Measurements from ENCODE around the gene NDUFA7. TPM values are rescaled to one million over a fixed set of nuclear protein-coding genes. Genes with fewer than 3 reads are reported as not detected.

NDUFA7 gene
- total and polyA plus RNA-seq, 2 of the 13 experiments (the other 11 are each of a cell fraction or from before 2014, with no cell fraction given): 64.5 to 71.5 TPM

DNA sequence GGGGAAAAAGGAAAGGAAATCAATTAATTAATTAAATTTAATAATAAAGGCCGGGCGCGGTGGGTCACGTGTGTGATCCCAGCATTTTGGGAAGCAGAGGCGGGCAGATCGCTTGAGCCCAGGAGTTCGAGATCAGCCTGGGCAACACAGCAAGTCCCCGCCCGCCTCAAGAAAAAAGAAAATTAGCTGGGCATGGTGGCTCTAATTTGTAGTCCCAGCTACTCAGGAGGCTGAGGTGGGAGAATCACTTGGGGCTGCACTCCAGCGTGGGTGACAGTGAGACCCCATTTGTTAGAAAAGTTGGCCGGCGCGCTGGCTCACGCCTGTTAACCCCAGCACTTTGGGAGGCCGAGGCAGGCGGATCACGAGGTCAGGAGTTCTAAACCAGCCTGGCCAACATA, 12.3 kb downstream of the NDUFA7 start:
- ChIA-PET CTCF (ENCODE audit: low intra/inter-chr PET ratio, low total read pairs) (no interaction called here), POLR2A (interaction anchor here (5.8 kb wide), 1 partner anchor 11 kb away, joined by 39 read pairs; the partner anchor contains the start of genes NDUFA7 and RPS28)
- no peaks in the 10 kb centered on the region for H3K27me3 ChIP-seq (ENCODE audit: control insufficient read depth in 1 of 2, insufficient read depth in 2 of 2, low read length in 2 of 2)
- TF ChIP-seq BRD4 (CRISPR knock-in tag; IDR thresholded peaks at IDR 0.05): no peak
- TF ChIP-seq ZNF841 (CRISPR knock-in tag; IDR thresholded peaks at IDR 0.05; ENCODE audit: borderline replicate concordance): no peak
- TF ChIP-seq, protein P1, sequence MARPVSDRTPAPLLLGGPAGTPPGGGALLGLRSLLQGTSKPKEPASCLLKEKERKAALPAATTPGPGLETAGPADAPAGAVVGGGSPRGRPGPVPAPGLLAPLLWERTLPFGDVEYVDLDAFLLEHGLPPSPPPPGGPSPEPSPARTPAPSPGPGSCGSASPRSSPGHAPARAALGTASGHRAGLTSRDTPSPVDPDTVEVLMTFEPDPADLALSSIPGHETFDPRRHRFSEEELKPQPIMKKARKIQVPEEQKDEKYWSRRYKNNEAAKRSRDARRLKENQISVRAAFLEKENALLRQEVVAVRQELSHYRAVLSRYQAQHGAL (CRISPR knock-in tag; IDR thresholded peaks at IDR 0.05; ENCODE audit: not compliant biosample characterization): no peak
- TF ChIP-seq ZNF407 (CRISPR knock-in tag; IDR thresholded peaks at IDR 0.05; ENCODE audit: not compliant biosample characterization): no peak
- TF ChIP-seq ZNF547 (CRISPR knock-in tag; IDR thresholded peaks at IDR 0.05): no peak
- TF ChIP-seq, protein P2, sequence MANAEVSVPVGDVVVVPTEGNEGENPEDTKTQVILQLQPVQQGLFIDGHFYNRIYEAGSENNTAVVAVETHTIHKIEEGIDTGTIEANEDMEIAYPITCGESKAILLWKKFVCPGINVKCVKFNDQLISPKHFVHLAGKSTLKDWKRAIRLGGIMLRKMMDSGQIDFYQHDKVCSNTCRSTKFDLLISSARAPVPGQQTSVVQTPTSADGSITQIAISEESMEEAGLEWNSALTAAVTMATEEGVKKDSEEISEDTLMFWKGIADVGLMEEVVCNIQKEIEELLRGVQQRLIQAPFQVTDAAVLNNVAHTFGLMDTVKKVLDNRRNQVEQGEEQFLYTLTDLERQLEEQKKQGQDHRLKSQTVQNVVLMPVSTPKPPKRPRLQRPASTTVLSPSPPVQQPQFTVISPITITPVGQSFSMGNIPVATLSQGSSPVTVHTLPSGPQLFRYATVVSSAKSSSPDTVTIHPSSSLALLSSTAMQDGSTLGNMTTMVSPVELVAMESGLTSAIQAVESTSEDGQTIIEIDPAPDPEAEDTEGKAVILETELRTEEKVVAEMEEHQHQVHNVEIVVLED (CRISPR knock-in tag; IDR thresholded peaks at IDR 0.05; ENCODE audit: borderline replicate concordance): no peak
- no peak for TF ChIP-seq FOXO4 (CRISPR knock-in tag; conservative IDR thresholded peaks at IDR 0.05)
- TF ChIP-seq ZNF513 (CRISPR knock-in tag; conservative IDR thresholded peaks at IDR 0.05): no peak
- TF ChIP-seq YEATS2 (CRISPR knock-in tag; IDR thresholded peaks at IDR 0.05; ENCODE audit: borderline replicate concordance): no peak
- no peak for TF ChIP-seq SATB2 (CRISPR knock-in tag; IDR thresholded peaks at IDR 0.05)
- H3K9ac ChIP-seq (ENCODE audit: insufficient read depth, low read depth, low read length): no peak overlapping the region
- no TSS peak for BruUV-seq (replicated peaks)
- DNase-seq (ENCODE audit: low spot score): no peak
- H3K36me3 ChIP-seq (replicated peaks in 1 of 2; ENCODE audit: control insufficient read depth in 1 of 2, insufficient read depth in 2 of 2, low read length in 2 of 2): peaks cover 13 to 25% of the 10 kb centered on the region in 2 experiments; a peak in 4 of 5 replicates
- peaks cover 17% of the 10 kb centered on the region for H3K79me2 ChIP-seq (ENCODE audit: insufficient read depth, low read length)
- peak overlapping the region; percentile 98; the same call in 1 of the 2 replicates for H3K4me2 ChIP-seq (ENCODE audit: low read depth, low read length)
- ATAC-seq: no peak
- peak overlapping the region; percentile 85 for H3K27ac ChIP-seq (ENCODE audit: extremely low read length, insufficient read depth, low read length)
- intact Hi-C loops (cut with micrococcal nuclease; ENCODE audit: unreplicated experiment) (no loop called here), in situ Hi-C loops (cut with HindIII; ENCODE audit: extremely low pct_ligation_motif_present, low pct_unique_long_range_greater_than_20kb) (loop anchor here (5.0 kb wide), 1 partner anchor 47 kb away; no protein-coding TSS in a partner anchor)
- H2AFZ ChIP-seq (ENCODE audit: low read length): no peak overlapping the region
- H3K4me3 ChIP-seq (replicated peaks in 1 of 3; ENCODE audit: insufficient read depth in 1 of 3, low read depth in 2 of 3, low read length in 3 of 3): peak overlapping the region; percentile 50 to 77 (median 66); a peak in 5 of 6 replicates
- FAIRE-seq: no peak
- no peaks in the 10 kb centered on the region for H3K9me3 ChIP-seq (ENCODE audit: low read length)
- no peaks in the 10 kb centered on the region for H4K20me1 ChIP-seq (ENCODE audit: insufficient read depth, low read length)
- 94% methylated on average over 17 of the region's 17 CpGs for WGBS (ENCODE audit: low lambda C conversion rate)
- peaks cover 39% of the 10 kb centered on the region for H3K4me1 ChIP-seq (ENCODE audit: insufficient read depth, low read length)

Measured in HepG2 (cell line).